ENCODE data around the gene NDFIP2. TPM values are rescaled to one million over a fixed set of nuclear protein-coding genes. Genes with fewer than 3 reads are reported as not detected.
"Not testable (repeated sequence)": the region's sequence is repeated elsewhere in the genome, so short reads cannot be mapped to it uniquely, and the experiment has no call there.

Gene NDFIP2
- total RNA-seq, 1 experiment from 2014 or later, result 49.6 TPM

GRCh38 chr13:79593641-79594275 lies 112.8 kb downstream of the NDFIP2 start:
- H3K4me1 ChIP-seq (ENCODE audit: control insufficient read depth in 1 of 2, insufficient read depth in 2 of 2, low read length in 2 of 2), result no peaks in the 10 kb centered on the region
- no peaks in the 10 kb centered on the region for H3K9me2 ChIP-seq (ENCODE audit: insufficient read depth)
- CTCF ChIA-PET, result no interaction called here
- ATAC-seq, result no peak
- no peak overlapping the region for H3K4me3 ChIP-seq (replicated peaks in 1 of 2; ENCODE audit: low read depth in 1 of 2, low read length in 2 of 2)
- no peak overlapping the region for H3K27ac ChIP-seq (ENCODE audit: low read depth, low read length)
- POLR2A ChIA-PET, result no interaction called here
- no peaks in the 10 kb centered on the region for H3K36me3 ChIP-seq (ENCODE audit: control insufficient read depth in 1 of 2, insufficient read depth in 2 of 2, low read length in 2 of 2)
- H3K4me2 ChIP-seq (ENCODE audit: low read length), result no peak overlapping the region
- H3K9me3 ChIP-seq (ENCODE audit: control insufficient read depth in 1 of 2, insufficient read depth in 1 of 2, low read depth in 1 of 2, low read length in 2 of 2), result no peaks in the 10 kb centered on the region
- DNase-seq (ENCODE audit: low read depth, low spot score), result no peak
- BruUV-seq (replicated peaks), result no TSS peak
- H3K9ac ChIP-seq (ENCODE audit: low read length), result no peak overlapping the region
- H3K79me2 ChIP-seq (ENCODE audit: insufficient read depth, low read length), result no peaks in the 10 kb centered on the region
- no peak overlapping the region for H2AFZ ChIP-seq (ENCODE audit: low read depth, low read length, poor library complexity, severe bottlenecking)
- no peaks in the 10 kb centered on the region for H3K27me3 ChIP-seq (ENCODE audit: insufficient read depth, low read length)
- RAD21 ChIA-PET (ENCODE audit: low non-redundant PET in 1 of 2, low total read pairs in 2 of 2, uncharacterized antibody in 2 of 2, unreplicated experiment in 2 of 2), result no interaction called here
- no peak for TF ChIP-seq ELF1 (IDR thresholded peaks at IDR 0.05; ENCODE audit: borderline replicate concordance, low read depth)
- no peak for TF ChIP-seq YY1 (IDR thresholded peaks at IDR 0.05; ENCODE audit: extremely low read depth, insufficient replicate concordance, low read depth, low read length)
- TF ChIP-seq RAD21 (IDR thresholded peaks at IDR 0.05; ENCODE audit: low read depth), result no peak
- TF ChIP-seq EZH2 (IDR thresholded peaks at IDR 0.05), result no peak
- no peak for TF ChIP-seq EZH2phosphoT487 (IDR thresholded peaks at IDR 0.05; ENCODE audit: borderline replicate concordance)
- TF ChIP-seq, protein P1, sequence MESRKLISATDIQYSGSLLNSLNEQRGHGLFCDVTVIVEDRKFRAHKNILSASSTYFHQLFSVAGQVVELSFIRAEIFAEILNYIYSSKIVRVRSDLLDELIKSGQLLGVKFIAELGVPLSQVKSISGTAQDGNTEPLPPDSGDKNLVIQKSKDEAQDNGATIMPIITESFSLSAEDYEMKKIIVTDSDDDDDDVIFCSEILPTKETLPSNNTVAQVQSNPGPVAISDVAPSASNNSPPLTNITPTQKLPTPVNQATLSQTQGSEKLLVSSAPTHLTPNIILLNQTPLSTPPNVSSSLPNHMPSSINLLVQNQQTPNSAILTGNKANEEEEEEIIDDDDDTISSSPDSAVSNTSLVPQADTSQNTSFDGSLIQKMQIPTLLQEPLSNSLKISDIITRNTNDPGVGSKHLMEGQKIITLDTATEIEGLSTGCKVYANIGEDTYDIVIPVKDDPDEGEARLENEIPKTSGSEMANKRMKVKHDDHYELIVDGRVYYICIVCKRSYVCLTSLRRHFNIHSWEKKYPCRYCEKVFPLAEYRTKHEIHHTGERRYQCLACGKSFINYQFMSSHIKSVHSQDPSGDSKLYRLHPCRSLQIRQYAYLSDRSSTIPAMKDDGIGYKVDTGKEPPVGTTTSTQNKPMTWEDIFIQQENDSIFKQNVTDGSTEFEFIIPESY (IDR thresholded peaks at IDR 0.05; ENCODE audit: extremely low read depth, insufficient replicate concordance, low read length), result no peak
- no peak for TF ChIP-seq ZNF274 (IDR thresholded peaks at IDR 0.05; ENCODE audit: low read depth, low read length)
- no peak for TF ChIP-seq CBX3 (IDR thresholded peaks at IDR 0.05; ENCODE audit: low read depth)
- no peak for TF ChIP-seq CEBPB (IDR thresholded peaks at IDR 0.05; ENCODE audit: low read depth)
- no peak for TF ChIP-seq ZFX (IDR thresholded peaks at IDR 0.05)
- intact Hi-C loops (cut with micrococcal nuclease), result no loop called here
- no peaks in the 10 kb centered on the region for H4K20me1 ChIP-seq (ENCODE audit: insufficient read depth)

- H3K27me3 ChIP-seq (ENCODE audit: insufficient read depth, low read length); H3K4me3 ChIP-seq (replicated peaks in 1 of 2; ENCODE audit: low read depth in 1 of 2, low read length in 2 of 2); H3K27ac ChIP-seq (ENCODE audit: low read depth, low read length); H3K79me2 ChIP-seq (ENCODE audit: insufficient read depth, low read length); intact Hi-C loops (cut with micrococcal nuclease); BruUV-seq (replicated peaks); H2AFZ ChIP-seq (ENCODE audit: low read depth, low read length, poor library complexity, severe bottlenecking); DNase-seq (ENCODE audit: low read depth, low spot score); ATAC-seq; H4K20me1 ChIP-seq (ENCODE audit: insufficient read depth); POLR2A ChIA-PET; H3K36me3 ChIP-seq (ENCODE audit: control insufficient read depth in 1 of 2, insufficient read depth in 2 of 2, low read length in 2 of 2); RAD21 ChIA-PET (ENCODE audit: low non-redundant PET in 1 of 2, low total read pairs in 2 of 2, uncharacterized antibody in 2 of 2, unreplicated experiment in 2 of 2); H3K4me1 ChIP-seq (ENCODE audit: control insufficient read depth in 1 of 2, insufficient read depth in 2 of 2, low read length in 2 of 2); H3K9ac ChIP-seq (ENCODE audit: low read length); H3K9me2 ChIP-seq (ENCODE audit: insufficient read depth); H3K9me3 ChIP-seq (ENCODE audit: control insufficient read depth in 1 of 2, insufficient read depth in 1 of 2, low read depth in 1 of 2, low read length in 2 of 2); CTCF ChIA-PET; H3K4me2 ChIP-seq (ENCODE audit: low read length): not testable (repeated sequence)
Measured at GRCh38 chr13:79600146-79600545, 119.2 kb downstream of the NDFIP2 start.

Measured in HCT116 (cell line).